GM20000 (cell line): ENCODE results near the gene ZNF423.

Source experiments
- DNase-seq: peaks from one replicate; pipeline ENCODE4 v3.0.0; 2012; ENCODE audit warnings: low spot score
- TF ChIP-seq, protein P1 (sequence below): IDR thresholded peaks from 2 replicates; pipeline ENCODE4 v1.5.1; 2012; ENCODE audit warnings: mild to moderate bottlenecking, control low read depth; ENCODE audit errors: extremely low read depth, missing control alignments

ZNF423 gene

DNA sequence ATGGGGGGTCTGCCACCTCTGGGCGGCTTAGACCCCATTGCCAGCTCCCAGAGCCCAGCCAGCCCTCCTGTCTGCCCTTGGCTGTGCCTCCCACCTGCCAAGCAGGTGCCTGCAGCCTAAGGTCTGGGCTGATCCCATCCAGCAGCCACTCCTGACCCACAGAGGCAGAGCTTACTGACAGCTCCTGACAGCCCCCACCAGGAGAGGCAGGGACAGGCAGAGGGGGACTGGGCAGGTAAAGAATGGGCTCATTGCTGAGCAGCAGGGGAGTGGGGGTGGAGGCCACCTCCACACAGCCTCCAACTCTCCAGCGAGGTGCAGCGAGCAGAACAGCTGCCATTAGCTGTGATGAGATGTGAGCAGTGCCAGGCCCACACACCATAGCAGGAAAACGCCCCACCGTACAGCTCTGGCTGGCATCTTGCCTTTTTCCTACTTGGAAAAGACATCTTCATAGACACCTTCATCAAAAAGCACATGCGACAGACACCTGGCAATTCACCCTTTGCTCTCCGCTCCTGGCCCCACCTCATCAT lies 317.9 kb downstream of the ZNF423 start:
- TF ChIP-seq, protein P1, sequence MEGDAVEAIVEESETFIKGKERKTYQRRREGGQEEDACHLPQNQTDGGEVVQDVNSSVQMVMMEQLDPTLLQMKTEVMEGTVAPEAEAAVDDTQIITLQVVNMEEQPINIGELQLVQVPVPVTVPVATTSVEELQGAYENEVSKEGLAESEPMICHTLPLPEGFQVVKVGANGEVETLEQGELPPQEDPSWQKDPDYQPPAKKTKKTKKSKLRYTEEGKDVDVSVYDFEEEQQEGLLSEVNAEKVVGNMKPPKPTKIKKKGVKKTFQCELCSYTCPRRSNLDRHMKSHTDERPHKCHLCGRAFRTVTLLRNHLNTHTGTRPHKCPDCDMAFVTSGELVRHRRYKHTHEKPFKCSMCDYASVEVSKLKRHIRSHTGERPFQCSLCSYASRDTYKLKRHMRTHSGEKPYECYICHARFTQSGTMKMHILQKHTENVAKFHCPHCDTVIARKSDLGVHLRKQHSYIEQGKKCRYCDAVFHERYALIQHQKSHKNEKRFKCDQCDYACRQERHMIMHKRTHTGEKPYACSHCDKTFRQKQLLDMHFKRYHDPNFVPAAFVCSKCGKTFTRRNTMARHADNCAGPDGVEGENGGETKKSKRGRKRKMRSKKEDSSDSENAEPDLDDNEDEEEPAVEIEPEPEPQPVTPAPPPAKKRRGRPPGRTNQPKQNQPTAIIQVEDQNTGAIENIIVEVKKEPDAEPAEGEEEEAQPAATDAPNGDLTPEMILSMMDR: no peak
- DNase-seq: no peak

DNA sequence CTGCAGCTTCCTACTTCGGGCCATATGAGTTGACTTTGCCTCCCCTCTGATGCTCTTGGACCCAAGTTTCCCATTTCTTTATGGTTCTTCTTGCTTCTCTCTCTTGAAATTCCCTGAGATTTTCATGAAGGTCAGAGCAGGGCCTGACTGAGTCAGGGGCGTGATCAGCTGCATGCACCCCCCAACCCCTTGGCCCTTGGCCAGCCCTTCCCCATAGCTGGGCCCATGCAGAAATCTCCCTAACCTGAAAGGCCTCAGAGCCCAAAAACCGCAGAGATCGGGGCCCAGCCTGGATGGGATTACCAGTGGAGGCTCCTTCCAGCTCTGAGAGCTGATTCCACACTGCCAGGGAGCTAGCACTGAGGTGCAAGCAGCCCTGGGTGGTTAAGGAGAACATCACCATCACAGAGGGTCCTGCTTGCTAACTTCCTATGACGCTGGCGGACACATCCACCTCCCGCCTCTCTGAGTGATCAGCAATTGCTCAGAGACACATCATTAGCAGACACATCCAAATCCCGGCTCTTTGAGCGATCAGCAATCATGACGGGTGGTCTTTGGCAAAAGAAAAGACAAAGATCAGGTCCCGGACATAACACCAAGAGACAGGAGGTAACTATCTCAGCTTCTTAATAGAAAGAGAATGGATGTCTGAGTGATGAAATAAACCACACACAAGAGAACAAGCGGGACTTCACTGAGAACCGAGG lies 320.9 kb downstream of the ZNF423 start:
- no peak for DNase-seq
- TF ChIP-seq, protein P1: no peak

DNA sequence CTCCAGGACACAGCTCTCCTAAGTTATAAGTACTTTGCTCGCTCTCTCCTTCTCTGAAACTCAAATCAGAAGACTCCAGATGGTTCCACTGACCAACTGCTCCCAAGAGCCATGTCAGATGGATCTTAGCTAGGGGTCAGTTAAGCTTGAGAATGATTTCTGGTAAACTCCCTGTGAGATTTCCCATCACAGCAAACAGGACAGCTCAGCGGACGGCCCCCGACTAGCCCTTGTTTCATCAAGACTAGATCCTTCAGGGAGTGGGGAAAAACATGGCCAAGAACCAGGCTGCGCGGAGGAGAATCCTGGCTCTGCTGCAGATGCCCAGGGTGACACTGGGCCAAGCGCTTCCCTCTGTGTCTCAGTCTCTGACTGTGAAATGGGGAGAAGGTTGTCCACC lies 322.5 kb downstream of the ZNF423 start:
- DNase-seq: no peak
- TF ChIP-seq, protein P1: no peak

DNA sequence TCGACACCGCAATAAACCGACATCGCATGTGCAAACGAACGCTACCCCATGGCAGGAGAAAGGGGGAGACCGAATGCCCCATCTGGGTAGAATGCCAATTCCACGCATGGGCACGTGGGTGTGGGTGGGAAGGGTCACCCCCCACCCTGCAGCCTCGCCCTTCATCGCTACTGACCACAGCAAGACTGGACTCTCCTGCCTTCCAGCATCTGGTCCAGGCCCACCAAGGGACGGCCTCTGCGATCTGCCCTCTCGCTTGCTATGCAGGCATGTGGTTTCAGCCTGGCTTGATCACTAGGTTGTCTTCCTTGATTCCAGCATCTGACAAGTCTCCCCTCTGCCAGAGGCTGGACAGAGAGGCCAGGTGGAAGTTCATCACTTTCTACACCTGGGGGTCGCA lies 323.0 kb downstream of the ZNF423 start:
- no peak for DNase-seq

DNA sequence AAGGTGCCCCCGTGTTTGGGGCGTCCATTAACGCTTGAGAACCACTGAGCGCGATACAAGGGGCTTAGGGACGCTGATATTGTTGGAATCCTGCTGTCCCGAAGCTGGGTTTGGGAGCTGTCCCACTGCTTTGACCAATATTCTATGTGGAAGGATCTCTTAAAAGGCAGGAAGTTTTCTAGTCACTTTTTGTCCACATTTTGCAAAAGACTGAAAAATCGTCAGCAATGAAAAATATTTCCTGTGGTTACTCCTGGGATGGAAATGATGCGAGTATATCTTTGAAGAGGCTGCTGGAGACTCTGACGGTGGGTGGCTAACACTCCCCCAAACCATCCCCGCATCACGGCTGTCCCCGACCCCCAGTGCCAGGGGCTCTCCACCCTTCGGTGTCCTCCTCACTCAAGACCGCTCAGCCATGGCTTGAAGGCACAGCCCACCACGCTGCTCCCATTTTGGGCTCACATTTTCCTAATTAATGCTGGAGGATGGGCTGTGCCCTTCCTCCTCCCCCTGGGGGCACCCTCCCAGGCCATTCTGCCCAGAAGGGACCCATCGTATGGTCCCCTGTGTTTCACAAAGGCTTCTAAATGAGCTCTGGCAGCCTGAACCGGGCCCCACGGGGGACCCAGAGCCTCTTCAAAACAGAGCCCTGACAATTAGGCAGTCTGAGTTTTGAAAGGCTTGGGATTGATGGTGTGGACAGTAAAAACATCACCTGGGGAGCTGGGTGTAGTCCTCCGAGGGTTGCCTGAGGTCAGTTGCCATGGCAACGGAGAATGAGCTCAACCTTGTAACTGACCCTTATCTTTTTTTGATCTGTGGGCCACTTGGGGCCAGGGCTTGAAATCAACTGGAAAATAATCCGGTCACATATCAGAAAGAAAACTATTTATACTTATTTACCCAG lies 323.7 kb downstream of the ZNF423 start:
- TF ChIP-seq, protein P1: no peak
- DNase-seq: no peak

More for the DNA sequence above, 323.0 kb downstream of the ZNF423 start:
- TF ChIP-seq, protein P1: no peak

- TF ChIP-seq, protein P1: no peak
- DNase-seq: no peak
Measured at GRCh38 chr16:49531425-49531824, 324.5 kb downstream of the ZNF423 start.
